Liver (tissue), 3 donors: Measurements from ENCODE around the gene CALB2.

Source experiments
- CTCF ChIP-seq: fragments of 150-350 bp; IDR thresholded peaks from 2 replicates; pipeline ENCODE4 v1.5.1; 2017; ENCODE audit warnings: improper control_type of control experiment, low read depth, low read length; ENCODE audit not compliant: missing input control
- EGR1 ChIP-seq, 2 donors: IDR thresholded peaks; 2 replicates each; pipeline ENCODE4 v1.6.1; 2016 to 2018; ENCODE audit warnings: antibody characterized with exemption in 2 of 2, low read depth in 2 of 2
- FOXA1 ChIP-seq: IDR thresholded peaks from 2 replicates; pipeline ENCODE4 v1.6.1; 2016; ENCODE audit warnings: antibody characterized with exemption
- GABPA ChIP-seq, 2 donors: IDR thresholded peaks in 1 of 2; conservative IDR thresholded peaks in 1 of 2; 2 replicates each; pipeline ENCODE4 v1.6.1; 2016; ENCODE audit warnings: antibody characterized with exemption in 2 of 2, mild to moderate bottlenecking in 1 of 2, moderate library complexity in 1 of 2
- HNF4G ChIP-seq: IDR thresholded peaks from 2 replicates; pipeline ENCODE4 v1.6.1; 2016; ENCODE audit warnings: antibody characterized with exemption
- JUND ChIP-seq, 2 donors: IDR thresholded peaks; 2 replicates each; pipeline ENCODE4 v1.6.1; 2016; ENCODE audit warnings: antibody characterized with exemption in 2 of 2
- NR2F2 ChIP-seq: IDR thresholded peaks from 2 replicates; pipeline ENCODE4 v1.6.1; 2016; ENCODE audit warnings: antibody characterized with exemption
- RAD21 ChIP-seq, 2 donors: IDR thresholded peaks; 2 replicates each; pipeline ENCODE4 v1.6.1; 2016; ENCODE audit warnings: antibody characterized with exemption in 2 of 2, mild to moderate bottlenecking in 2 of 2
- TAF1 ChIP-seq: conservative IDR thresholded peaks from 2 replicates; pipeline ENCODE4 v1.6.1; 2016; ENCODE audit warnings: antibody characterized with exemption, mild to moderate bottlenecking
- YY1 ChIP-seq: IDR thresholded peaks from 2 replicates; pipeline ENCODE4 v1.6.1; 2016; ENCODE audit warnings: antibody characterized with exemption, mild to moderate bottlenecking
- TF ChIP-seq, protein P1 (sequence below): IDR thresholded peaks from 2 replicates; pipeline ENCODE4 v1.6.1; 2016; ENCODE audit warnings: antibody characterized with exemption
- TF ChIP-seq, protein P2 (sequence below): IDR thresholded peaks from 2 replicates; pipeline ENCODE4 v1.6.1; 2016; ENCODE audit warnings: antibody characterized with exemption
- TF ChIP-seq, protein P3 (sequence below): IDR thresholded peaks from 2 replicates; pipeline ENCODE4 v1.6.1; 2016; ENCODE audit warnings: antibody characterized with exemption, mild to moderate bottlenecking
- donor health status: healthy.
- donor health status: healthy.

DNA sequence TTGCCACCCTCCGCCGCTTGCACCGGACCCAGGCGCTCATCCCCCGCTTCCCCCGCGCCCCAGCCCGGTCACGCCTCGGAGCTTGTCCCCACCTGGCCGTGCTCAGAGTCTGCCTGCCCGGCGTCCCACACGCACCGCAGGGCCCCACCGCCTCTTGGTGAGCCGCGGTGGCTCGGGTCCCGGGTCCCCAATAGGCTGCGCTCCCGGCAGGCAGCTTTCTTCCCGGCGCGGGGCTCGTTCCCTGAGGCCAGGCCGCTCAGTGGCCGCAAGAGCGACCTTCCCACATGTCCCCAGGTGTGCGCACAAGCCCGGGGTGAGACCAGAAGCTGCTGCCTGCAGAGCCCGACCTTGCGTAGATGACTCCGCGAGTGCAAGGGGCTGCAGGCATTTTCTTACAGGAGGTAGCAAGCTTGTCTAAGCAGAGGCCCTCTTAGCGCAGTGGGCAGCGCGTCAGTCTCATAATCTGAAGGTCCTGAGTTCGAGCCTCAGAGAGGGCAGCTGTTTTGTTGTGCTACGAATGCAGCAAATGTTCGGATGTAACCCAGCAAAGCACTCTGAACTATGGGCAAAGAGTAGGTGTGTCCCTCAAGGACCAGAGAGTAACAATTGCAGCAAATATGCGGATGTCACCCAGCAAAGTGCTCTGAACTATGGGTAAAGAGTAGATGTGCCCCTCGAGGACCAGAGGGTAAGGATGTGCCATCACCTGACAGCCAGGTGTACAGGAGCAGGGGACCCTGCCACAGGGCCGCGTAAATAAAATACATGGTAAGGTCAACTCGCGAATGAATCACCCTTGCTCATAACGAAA lies 67.8 kb downstream of the CALB2 start:
- TF ChIP-seq CTCF (no peak), GABPA (IDR thresholded peaks at IDR 0.05 in 1 of 2, conservative IDR thresholded peaks at IDR 0.05 in 1 of 2) (no peak), NR2F2 (no peak), TAF1 (no peak), JUND (IDR thresholded peaks at IDR 0.05) (no peak), YY1 (no peak), HNF4G (no peak), RAD21 (IDR thresholded peaks at IDR 0.05) (no peak), EGR1 (IDR thresholded peaks at IDR 0.05; ENCODE audit: low read depth in 2 of 2) (no peak), FOXA1 (no peak)
- TF ChIP-seq, protein P1, sequence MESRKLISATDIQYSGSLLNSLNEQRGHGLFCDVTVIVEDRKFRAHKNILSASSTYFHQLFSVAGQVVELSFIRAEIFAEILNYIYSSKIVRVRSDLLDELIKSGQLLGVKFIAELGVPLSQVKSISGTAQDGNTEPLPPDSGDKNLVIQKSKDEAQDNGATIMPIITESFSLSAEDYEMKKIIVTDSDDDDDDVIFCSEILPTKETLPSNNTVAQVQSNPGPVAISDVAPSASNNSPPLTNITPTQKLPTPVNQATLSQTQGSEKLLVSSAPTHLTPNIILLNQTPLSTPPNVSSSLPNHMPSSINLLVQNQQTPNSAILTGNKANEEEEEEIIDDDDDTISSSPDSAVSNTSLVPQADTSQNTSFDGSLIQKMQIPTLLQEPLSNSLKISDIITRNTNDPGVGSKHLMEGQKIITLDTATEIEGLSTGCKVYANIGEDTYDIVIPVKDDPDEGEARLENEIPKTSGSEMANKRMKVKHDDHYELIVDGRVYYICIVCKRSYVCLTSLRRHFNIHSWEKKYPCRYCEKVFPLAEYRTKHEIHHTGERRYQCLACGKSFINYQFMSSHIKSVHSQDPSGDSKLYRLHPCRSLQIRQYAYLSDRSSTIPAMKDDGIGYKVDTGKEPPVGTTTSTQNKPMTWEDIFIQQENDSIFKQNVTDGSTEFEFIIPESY: no peak
- TF ChIP-seq, protein P2, sequence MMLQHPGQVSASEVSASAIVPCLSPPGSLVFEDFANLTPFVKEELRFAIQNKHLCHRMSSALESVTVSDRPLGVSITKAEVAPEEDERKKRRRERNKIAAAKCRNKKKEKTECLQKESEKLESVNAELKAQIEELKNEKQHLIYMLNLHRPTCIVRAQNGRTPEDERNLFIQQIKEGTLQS: peak; percentile 92
- TF ChIP-seq, protein P3, sequence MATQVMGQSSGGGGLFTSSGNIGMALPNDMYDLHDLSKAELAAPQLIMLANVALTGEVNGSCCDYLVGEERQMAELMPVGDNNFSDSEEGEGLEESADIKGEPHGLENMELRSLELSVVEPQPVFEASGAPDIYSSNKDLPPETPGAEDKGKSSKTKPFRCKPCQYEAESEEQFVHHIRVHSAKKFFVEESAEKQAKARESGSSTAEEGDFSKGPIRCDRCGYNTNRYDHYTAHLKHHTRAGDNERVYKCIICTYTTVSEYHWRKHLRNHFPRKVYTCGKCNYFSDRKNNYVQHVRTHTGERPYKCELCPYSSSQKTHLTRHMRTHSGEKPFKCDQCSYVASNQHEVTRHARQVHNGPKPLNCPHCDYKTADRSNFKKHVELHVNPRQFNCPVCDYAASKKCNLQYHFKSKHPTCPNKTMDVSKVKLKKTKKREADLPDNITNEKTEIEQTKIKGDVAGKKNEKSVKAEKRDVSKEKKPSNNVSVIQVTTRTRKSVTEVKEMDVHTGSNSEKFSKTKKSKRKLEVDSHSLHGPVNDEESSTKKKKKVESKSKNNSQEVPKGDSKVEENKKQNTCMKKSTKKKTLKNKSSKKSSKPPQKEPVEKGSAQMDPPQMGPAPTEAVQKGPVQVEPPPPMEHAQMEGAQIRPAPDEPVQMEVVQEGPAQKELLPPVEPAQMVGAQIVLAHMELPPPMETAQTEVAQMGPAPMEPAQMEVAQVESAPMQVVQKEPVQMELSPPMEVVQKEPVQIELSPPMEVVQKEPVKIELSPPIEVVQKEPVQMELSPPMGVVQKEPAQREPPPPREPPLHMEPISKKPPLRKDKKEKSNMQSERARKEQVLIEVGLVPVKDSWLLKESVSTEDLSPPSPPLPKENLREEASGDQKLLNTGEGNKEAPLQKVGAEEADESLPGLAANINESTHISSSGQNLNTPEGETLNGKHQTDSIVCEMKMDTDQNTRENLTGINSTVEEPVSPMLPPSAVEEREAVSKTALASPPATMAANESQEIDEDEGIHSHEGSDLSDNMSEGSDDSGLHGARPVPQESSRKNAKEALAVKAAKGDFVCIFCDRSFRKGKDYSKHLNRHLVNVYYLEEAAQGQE: no peak
